WI38 (cell line): ENCODE measurements around the gene C2CD5.

ENCODE experiments used
- H3K4me3 ChIP-seq: 2 replicates; pipeline ENCODE4 v1.5.1; 2011; ENCODE audit warnings: low read depth, mild to moderate bottlenecking, control low read depth, low read length
- CTCF ChIP-seq: IDR thresholded peaks from 2 replicates; pipeline ENCODE4 v1.5.1; 2012; ENCODE audit warnings: low read depth, mild to moderate bottlenecking, control low read depth, low read length

The C2CD5 gene

GRCh38 chr12:22414742-22415141 is 129.6 kb downstream of the C2CD5 start:
- TF ChIP-seq CTCF: no peak
- H3K4me3 ChIP-seq: no peak overlapping the region

GRCh38 chr12:22413592-22413991 is 130.8 kb downstream of the C2CD5 start:
- no peak overlapping the region for H3K4me3 ChIP-seq
- TF ChIP-seq CTCF: no peak

- TF ChIP-seq CTCF: no peak
Measured at GRCh38 chr12:22412581-22412980, 131.8 kb downstream of the C2CD5 start.

GRCh38 chr12:22410486-22410885 is 133.9 kb downstream of the C2CD5 start:
- no peak for TF ChIP-seq CTCF
- no peak overlapping the region for H3K4me3 ChIP-seq

More at GRCh38 chr12:22412581-22412980, 131.8 kb downstream of the C2CD5 start:
- H3K4me3 ChIP-seq: no peak overlapping the region

- TF ChIP-seq CTCF: no peak
- H3K4me3 ChIP-seq: no peak overlapping the region
Measured at GRCh38 chr12:22409377-22410164, 134.8 kb downstream of the C2CD5 start.

GRCh38 chr12:22408610-22409376 is 135.5 kb downstream of the C2CD5 start:
- TF ChIP-seq CTCF: no peak
- H3K4me3 ChIP-seq: no peak overlapping the region

- no peak for TF ChIP-seq CTCF
- no peak overlapping the region for H3K4me3 ChIP-seq
Measured at GRCh38 chr12:22407397-22407796, 136.9 kb downstream of the C2CD5 start.
